Panc1 (cell line): ENCODE data around the gene MAP1LC3A.

Experiments used
- POLR2AphosphoS5 ChIP-seq: IDR thresholded peaks from 2 replicates; pipeline ENCODE4 v1.6.1; 2012; ENCODE audit warnings: mild to moderate bottlenecking, low read depth, low read length, moderate library complexity
- SIN3A ChIP-seq: IDR thresholded peaks from 2 replicates; pipeline ENCODE4 v1.6.1; 2012; ENCODE audit warnings: low read depth, mild to moderate bottlenecking, low read length, moderate library complexity, borderline replicate concordance; ENCODE audit not compliant: insufficient read depth
- TF ChIP-seq, protein P1 (sequence below): fragments of 450-650 bp; IDR thresholded peaks from 2 replicates; pipeline ENCODE4 v1.5.1; 2017; ENCODE audit warnings: mild to moderate bottlenecking
- TF ChIP-seq, protein P2 (sequence below), 2 experiments: IDR thresholded peaks; 2 replicates each; pipeline ENCODE4 v1.6.1; 2011 to 2012; ENCODE audit warnings: low read depth in 2 of 2, control low read depth in 1 of 2, low read length in 1 of 2, mild to moderate bottlenecking in 1 of 2, moderate library complexity in 1 of 2; ENCODE audit not compliant: insufficient read depth in 1 of 2

DNA sequence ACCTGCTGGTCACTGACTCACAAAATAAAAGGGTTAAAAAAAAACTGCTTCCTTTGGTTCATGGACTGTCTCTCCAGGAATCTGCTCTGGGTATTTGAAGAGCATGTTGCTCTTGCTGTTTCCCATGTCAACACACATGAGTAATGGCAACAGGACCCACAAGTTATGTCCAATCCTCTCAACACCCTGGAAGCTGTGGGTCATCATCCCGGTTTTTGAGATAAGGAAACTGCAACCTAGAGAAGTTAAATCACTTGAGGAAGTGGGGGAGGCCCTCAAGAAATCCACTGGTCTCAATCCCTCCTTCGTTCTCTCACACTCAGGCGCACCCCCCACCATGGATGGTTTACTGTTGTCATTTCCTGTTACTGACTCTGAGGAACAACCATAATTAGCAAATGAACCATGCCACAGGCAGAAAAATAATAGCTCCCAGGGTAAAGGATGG lies 12.4 kb downstream of the MAP1LC3A start:
- no peak for TF ChIP-seq POLR2AphosphoS5
- TF ChIP-seq, protein P1, sequence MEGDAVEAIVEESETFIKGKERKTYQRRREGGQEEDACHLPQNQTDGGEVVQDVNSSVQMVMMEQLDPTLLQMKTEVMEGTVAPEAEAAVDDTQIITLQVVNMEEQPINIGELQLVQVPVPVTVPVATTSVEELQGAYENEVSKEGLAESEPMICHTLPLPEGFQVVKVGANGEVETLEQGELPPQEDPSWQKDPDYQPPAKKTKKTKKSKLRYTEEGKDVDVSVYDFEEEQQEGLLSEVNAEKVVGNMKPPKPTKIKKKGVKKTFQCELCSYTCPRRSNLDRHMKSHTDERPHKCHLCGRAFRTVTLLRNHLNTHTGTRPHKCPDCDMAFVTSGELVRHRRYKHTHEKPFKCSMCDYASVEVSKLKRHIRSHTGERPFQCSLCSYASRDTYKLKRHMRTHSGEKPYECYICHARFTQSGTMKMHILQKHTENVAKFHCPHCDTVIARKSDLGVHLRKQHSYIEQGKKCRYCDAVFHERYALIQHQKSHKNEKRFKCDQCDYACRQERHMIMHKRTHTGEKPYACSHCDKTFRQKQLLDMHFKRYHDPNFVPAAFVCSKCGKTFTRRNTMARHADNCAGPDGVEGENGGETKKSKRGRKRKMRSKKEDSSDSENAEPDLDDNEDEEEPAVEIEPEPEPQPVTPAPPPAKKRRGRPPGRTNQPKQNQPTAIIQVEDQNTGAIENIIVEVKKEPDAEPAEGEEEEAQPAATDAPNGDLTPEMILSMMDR: no peak
- TF ChIP-seq, protein P2, sequence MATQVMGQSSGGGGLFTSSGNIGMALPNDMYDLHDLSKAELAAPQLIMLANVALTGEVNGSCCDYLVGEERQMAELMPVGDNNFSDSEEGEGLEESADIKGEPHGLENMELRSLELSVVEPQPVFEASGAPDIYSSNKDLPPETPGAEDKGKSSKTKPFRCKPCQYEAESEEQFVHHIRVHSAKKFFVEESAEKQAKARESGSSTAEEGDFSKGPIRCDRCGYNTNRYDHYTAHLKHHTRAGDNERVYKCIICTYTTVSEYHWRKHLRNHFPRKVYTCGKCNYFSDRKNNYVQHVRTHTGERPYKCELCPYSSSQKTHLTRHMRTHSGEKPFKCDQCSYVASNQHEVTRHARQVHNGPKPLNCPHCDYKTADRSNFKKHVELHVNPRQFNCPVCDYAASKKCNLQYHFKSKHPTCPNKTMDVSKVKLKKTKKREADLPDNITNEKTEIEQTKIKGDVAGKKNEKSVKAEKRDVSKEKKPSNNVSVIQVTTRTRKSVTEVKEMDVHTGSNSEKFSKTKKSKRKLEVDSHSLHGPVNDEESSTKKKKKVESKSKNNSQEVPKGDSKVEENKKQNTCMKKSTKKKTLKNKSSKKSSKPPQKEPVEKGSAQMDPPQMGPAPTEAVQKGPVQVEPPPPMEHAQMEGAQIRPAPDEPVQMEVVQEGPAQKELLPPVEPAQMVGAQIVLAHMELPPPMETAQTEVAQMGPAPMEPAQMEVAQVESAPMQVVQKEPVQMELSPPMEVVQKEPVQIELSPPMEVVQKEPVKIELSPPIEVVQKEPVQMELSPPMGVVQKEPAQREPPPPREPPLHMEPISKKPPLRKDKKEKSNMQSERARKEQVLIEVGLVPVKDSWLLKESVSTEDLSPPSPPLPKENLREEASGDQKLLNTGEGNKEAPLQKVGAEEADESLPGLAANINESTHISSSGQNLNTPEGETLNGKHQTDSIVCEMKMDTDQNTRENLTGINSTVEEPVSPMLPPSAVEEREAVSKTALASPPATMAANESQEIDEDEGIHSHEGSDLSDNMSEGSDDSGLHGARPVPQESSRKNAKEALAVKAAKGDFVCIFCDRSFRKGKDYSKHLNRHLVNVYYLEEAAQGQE (IDR thresholded peaks at IDR 0.05; ENCODE audit: insufficient read depth in 1 of 2, low read depth in 2 of 2, low read length in 1 of 2): no peak
- no peak for TF ChIP-seq SIN3A
